T-cell (primary cell): ENCODE data around the gene EPAS1. TPM values are rescaled to one million over a fixed set of nuclear protein-coding genes. Genes with fewer than 3 reads are reported as not detected.

Experiments
- ATAC-seq, 4 experiments: fragments of 200-7000 bp in 3 of 4; fragments of 150-1000 bp in 1 of 4; cut with Tn5 transposase; replicated peaks in 1 of 4; 1 replicate in 3 of 4; 2 replicates in 1 of 4; pipeline ENCODE4 v1.10.0; 2021; ENCODE audit warnings: moderate library complexity in 3 of 4, mild to moderate bottlenecking in 2 of 4, moderate number of reproducible peaks in 1 of 4
- CTCF ChIA-PET, 2 donors: fragments of 300-600 bp; sonication (Branson Sonifier 250); formaldehyde crosslinking; loops; one replicate each; lab custom pipeline; 2022; ENCODE audit warnings: antibody characterized with exemption in 2 of 2; lab: Charles Lee
- POLR2A ChIA-PET, 2 donors: fragments of 300-600 bp; sonication (Branson Sonifier 250); formaldehyde crosslinking; loops; one replicate each; lab custom pipeline; 2022; ENCODE audit warnings: antibody characterized with exemption in 2 of 2; lab: Charles Lee
- DNase-seq, 35 experiments: peaks; one replicate each; pipeline versions ENCODE4 v3.0.0 to v3.0.0-alpha.2; 2013 to 2023
- H3K27ac ChIP-seq: one replicate; pipeline ENCODE4 v1.5.1; 2013; ENCODE audit warnings: low read length
- H3K27me3 ChIP-seq, 2 experiments: replicated peaks in 1 of 2; 1 replicate in 1 of 2; 2 replicates in 1 of 2; pipeline versions ENCODE4 v1.6.1 to v1.7.0; 2013; ENCODE audit warnings: low read length in 1 of 2, mixed read lengths in 1 of 2; ENCODE audit not compliant: control insufficient read depth in 2 of 2, insufficient read depth in 2 of 2; ENCODE audit errors: extremely low read depth in 1 of 2
- H3K36me3 ChIP-seq, 2 donors: 1 replicate in 1 of 2; 2 replicates in 1 of 2; pipeline versions ENCODE4 v1.6.1 to v1.7.0; 2013; ENCODE audit warnings: low read length in 1 of 2; ENCODE audit not compliant: control insufficient read depth in 2 of 2, insufficient read depth in 1 of 2; ENCODE audit errors: extremely low read depth in 1 of 2
- H3K4me1 ChIP-seq, 2 experiments: 1 replicate in 1 of 2; 2 replicates in 1 of 2; pipeline versions ENCODE4 v1.6.1 to v1.7.0; 2013; ENCODE audit warnings: low read length in 2 of 2, mixed read lengths in 1 of 2; ENCODE audit not compliant: insufficient read depth in 2 of 2, control insufficient read depth in 1 of 2; ENCODE audit errors: extremely low read depth in 1 of 2
- H3K4me3 ChIP-seq, 2 donors: 1 replicate in 1 of 2; 2 replicates in 1 of 2; pipeline versions ENCODE4 v1.5.1 to v1.7.0; 2013; ENCODE audit warnings: mild to moderate bottlenecking in 2 of 2, low read length in 1 of 2, moderate library complexity in 1 of 2; ENCODE audit not compliant: control insufficient read depth in 1 of 2; ENCODE audit errors: extremely low read depth in 1 of 2
- H3K9me3 ChIP-seq: 2 replicates; pipeline ENCODE4 v1.7.0; 2013
- H3K27ac Mint-ChIP-seq, 2 donors: one replicate each; pipeline ENCODE4 v1.8.0; 2020 to 2021; ENCODE audit warnings: mild to moderate bottlenecking in 2 of 2, mixed read lengths in 2 of 2
- H3K27me3 Mint-ChIP-seq, 2 donors: one replicate each; pipeline ENCODE4 v1.8.0; 2021 to 2022; ENCODE audit warnings: mixed read lengths in 2 of 2
- H3K36me3 Mint-ChIP-seq: one replicate; pipeline ENCODE4 v1.8.0; 2021; ENCODE audit warnings: mixed read lengths
- H3K4me1 Mint-ChIP-seq, 3 donors: one replicate each; pipeline ENCODE4 v1.8.0; 2020 to 2022; ENCODE audit warnings: mixed read lengths in 3 of 3, mild to moderate bottlenecking in 1 of 3
- H3K4me3 Mint-ChIP-seq, 3 donors: one replicate each; pipeline ENCODE4 v1.8.0; 2020 to 2022; ENCODE audit warnings: mild to moderate bottlenecking in 3 of 3, mixed read lengths in 3 of 3, moderate library complexity in 3 of 3
- H3K9me3 Mint-ChIP-seq, 3 donors: one replicate each; pipeline ENCODE4 v1.8.0; 2020 to 2022; ENCODE audit warnings: mixed read lengths in 3 of 3
- WGBS: methylation state at CpG from one replicate; pipeline ENCODE4 v1.1.5; 2013; ENCODE audit warnings: missing lambda C conversion rate; ENCODE audit not compliant: insufficient coverage; 5-methylcytosine and 5-hydroxymethylcytosine counted together
- total RNA-seq, 35 experiments: library from RNA in 6 of 35; stranded (reverse) in 6 of 35; fragments of 120-200 nt in 1 of 35; gene quantifications; one replicate each; pipeline versions ENCODE4 v1.2.1 to v1.2.4 and lab custom pipeline; 2013 to 2026

EPAS1 gene
- total RNA-seq, 5 donors from 2014 or later (not counting 1 experiment from before 2014, with no cell fraction given), result 1.0 to 4.0 (median 3.0) TPM

DNA sequence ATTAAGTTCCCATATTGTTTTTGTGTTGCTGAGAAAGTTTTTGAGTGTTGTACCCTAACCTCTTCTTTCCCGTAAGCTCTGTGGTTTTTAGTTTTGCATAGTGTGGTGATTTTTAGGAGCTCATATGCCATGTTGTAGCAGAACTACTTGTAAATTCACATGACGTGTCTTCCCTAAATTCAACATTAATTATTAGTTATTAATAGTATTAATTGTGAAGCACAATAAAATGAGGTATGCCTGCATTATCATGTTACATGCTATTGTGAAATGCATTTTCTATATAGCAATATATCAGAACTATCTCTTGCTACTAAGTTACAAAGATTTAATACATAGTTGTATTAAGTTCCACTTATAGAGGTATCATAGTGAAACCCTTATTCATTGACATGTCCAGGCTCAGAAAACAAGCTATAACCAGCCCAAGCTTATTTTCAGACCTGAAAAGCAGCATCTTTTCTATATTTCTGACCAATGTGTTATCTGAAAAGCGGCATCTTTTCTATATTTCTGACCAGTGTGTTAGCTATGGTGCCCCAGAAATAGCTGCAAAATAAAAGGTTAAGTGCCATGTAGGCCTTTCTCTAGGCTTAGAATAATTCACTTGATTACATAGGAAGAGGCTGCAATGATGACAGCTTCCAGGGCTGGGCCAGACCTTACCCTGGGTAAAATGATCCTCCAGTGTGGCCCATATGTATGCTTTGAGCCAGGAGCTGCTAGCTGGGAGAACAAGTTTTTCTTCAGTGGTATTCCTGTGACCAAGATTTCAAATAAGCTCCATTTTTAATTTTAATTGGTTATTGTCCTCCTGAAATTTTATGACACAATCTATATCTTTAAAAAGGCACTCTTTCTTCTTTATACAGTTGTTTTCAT, 21.6 kb downstream of the EPAS1 start:
- Histone ChIP-seq H3K9me3 (no peaks in the 10 kb centered on the region), H3K4me1 (no peaks in the 10 kb centered on the region), H3K36me3 (no peaks in the 10 kb centered on the region), H3K27me3 (peaks cover 0 to 15% of the 10 kb centered on the region in 2 experiments), H3K4me3 (no peak overlapping the region), H3K27ac (no peak overlapping the region)
- peaks cover 0 to 15% of the 10 kb centered on the region in 2 donors for H3K27me3 Mint-ChIP-seq
- no peak overlapping the region for H3K4me3 Mint-ChIP-seq
- POLR2A ChIA-PET, result no interaction called here
- DNase-seq, result no peak
- peaks cover 3 to 10% (median 8%) of the 10 kb centered on the region in 3 donors for H3K4me1 Mint-ChIP-seq
- CTCF ChIA-PET, result interaction anchor here (0.6 to 1.1 kb wide), 4 partner anchors 56 to 256 kb away, joined by 3 to 9 read pairs (median 3); no protein-coding TSS in a partner anchor
- no peak overlapping the region for H3K27ac Mint-ChIP-seq
- no peak for ATAC-seq
- H3K36me3 Mint-ChIP-seq, result no peaks in the 10 kb centered on the region
- H3K9me3 Mint-ChIP-seq, result no peaks in the 10 kb centered on the region
- 100% methylated on average over 1 of the region's 3 CpGs for WGBS

DNA sequence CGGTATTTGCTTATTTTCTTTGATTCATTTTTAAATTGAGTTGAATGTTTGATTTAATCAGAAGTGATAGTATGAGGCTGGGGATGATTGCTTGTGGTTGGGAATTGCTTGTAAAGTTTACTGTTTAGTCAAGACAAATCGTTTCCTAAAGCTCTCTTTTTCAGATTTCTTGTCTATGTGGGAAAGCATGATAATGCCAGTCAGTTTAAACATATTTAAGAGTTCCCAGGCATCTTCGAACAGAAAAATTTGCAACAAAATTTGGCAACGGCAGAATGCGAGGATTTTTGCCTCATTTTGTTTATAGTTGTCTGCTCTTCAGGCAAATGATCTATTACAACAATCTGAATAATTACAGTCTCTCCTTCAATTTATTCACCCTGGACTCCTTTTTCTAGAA, 22.5 kb downstream of the EPAS1 start:
- H3K36me3 Mint-ChIP-seq, result no peaks in the 10 kb centered on the region
- POLR2A ChIA-PET, result no interaction called here

DNA sequence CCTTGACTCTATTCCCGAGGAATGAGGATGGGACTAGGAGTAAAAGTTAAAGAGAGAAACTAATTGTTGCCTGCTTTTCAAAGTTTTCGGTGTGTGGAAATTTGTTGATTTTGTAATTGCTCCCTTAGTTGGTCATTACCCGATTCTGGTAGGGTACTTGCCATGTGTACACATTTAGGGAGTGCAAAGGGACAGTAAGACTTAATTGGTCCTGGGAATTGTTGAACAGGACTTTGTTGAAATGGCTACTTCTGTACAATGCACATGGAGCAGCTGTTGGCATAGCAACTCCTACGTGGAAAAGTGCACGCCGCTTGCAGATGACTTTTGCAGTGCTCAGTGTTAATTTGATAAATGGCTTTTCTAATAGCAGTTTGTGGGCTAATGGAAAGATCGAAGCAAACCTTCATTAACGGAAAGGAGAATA, 22.9 kb downstream of the EPAS1 start:
- Mint-ChIP-seq H3K4me3 (no peak overlapping the region), H3K9me3 (no peaks in the 10 kb centered on the region), H3K27me3 (peaks cover 3 to 9% of the 10 kb centered on the region in 2 donors), H3K36me3 (no peaks in the 10 kb centered on the region), H3K27ac (no peak overlapping the region), H3K4me1 (peaks cover 1 to 5% (median 1%) of the 10 kb centered on the region in 3 donors)
- ATAC-seq, result no peak
- H3K27ac ChIP-seq, result no peak overlapping the region
- H3K4me3 ChIP-seq, result no peak overlapping the region
- H3K4me1 ChIP-seq, result no peaks in the 10 kb centered on the region
- no peaks in the 10 kb centered on the region for H3K36me3 ChIP-seq
- 97% methylated on average over 7 of the region's 8 CpGs for WGBS
- peaks cover 0 to 7% of the 10 kb centered on the region in 2 experiments for H3K27me3 ChIP-seq
- CTCF ChIA-PET, result no interaction called here
- POLR2A ChIA-PET, result no interaction called here
- DNase-seq, result no peak
- H3K9me3 ChIP-seq, result no peaks in the 10 kb centered on the region

More for the DNA sequence above, 22.5 kb downstream of the EPAS1 start:
- Mint-ChIP-seq H3K4me1 (peaks cover 3 to 6% (median 5%) of the 10 kb centered on the region in 3 donors), H3K9me3 (no peaks in the 10 kb centered on the region), H3K4me3 (no peak overlapping the region), H3K27me3 (peaks cover 3 to 9% of the 10 kb centered on the region in 2 donors), H3K27ac (no peak overlapping the region)
- DNase-seq (no peak), ATAC-seq (no peak)
- H3K27ac ChIP-seq, result no peak overlapping the region
- CTCF ChIA-PET, result interaction anchor here in 1 of 2 donors (0.6 kb wide), 1 partner anchor 203 kb away, joined by 3 read pairs; no protein-coding TSS in a partner anchor
- no peaks in the 10 kb centered on the region for H3K9me3 ChIP-seq
- no peaks in the 10 kb centered on the region for H3K36me3 ChIP-seq
- no peak overlapping the region for H3K4me3 ChIP-seq
- WGBS, result 77% methylated on average over 2 of the region's 5 CpGs
- H3K27me3 ChIP-seq, result peaks cover 0 to 11% of the 10 kb centered on the region in 2 experiments
- H3K4me1 ChIP-seq, result no peaks in the 10 kb centered on the region

DNA sequence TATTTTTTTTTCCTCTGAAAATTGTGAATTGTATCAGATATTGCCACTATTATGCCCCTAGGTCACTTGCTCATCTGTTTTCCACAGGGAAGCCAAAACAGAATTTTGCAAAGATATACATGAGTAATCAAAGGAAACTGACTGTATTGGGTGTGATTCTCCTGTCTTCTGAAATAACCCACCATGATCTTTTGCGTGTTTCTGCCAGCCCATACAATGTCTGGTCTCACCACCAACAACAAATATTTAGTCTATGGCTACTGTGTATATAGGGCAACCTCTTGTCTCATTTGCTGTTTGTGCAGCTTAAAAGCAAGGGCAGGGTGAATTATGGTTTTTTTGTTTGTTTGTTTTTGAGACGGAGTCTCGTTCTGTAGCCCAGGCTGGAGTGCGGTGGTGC, 26.5 kb downstream of the EPAS1 start:
- H3K9me3 Mint-ChIP-seq, result no peaks in the 10 kb centered on the region
- H3K36me3 Mint-ChIP-seq, result no peaks in the 10 kb centered on the region
- ChIA-PET CTCF (no interaction called here), POLR2A (no interaction called here)
- peaks cover 3 to 9% (median 6%) of the 10 kb centered on the region in 3 donors for H3K4me1 Mint-ChIP-seq
- Histone ChIP-seq H3K36me3 (no peaks in the 10 kb centered on the region), H3K27ac (no peak overlapping the region), H3K9me3 (no peaks in the 10 kb centered on the region), H3K4me1 (no peaks in the 10 kb centered on the region), H3K4me3 (no peak overlapping the region), H3K27me3 (peaks cover 0 to 2% of the 10 kb centered on the region in 2 experiments)
- ATAC-seq (no peak), DNase-seq (no peak)
- peaks cover 3 to 14% of the 10 kb centered on the region in 2 donors for H3K27me3 Mint-ChIP-seq
- no peak overlapping the region for H3K4me3 Mint-ChIP-seq
- no peak overlapping the region for H3K27ac Mint-ChIP-seq
- WGBS, result no CpG with 5 or more reads among the region's 4 CpGs

DNA sequence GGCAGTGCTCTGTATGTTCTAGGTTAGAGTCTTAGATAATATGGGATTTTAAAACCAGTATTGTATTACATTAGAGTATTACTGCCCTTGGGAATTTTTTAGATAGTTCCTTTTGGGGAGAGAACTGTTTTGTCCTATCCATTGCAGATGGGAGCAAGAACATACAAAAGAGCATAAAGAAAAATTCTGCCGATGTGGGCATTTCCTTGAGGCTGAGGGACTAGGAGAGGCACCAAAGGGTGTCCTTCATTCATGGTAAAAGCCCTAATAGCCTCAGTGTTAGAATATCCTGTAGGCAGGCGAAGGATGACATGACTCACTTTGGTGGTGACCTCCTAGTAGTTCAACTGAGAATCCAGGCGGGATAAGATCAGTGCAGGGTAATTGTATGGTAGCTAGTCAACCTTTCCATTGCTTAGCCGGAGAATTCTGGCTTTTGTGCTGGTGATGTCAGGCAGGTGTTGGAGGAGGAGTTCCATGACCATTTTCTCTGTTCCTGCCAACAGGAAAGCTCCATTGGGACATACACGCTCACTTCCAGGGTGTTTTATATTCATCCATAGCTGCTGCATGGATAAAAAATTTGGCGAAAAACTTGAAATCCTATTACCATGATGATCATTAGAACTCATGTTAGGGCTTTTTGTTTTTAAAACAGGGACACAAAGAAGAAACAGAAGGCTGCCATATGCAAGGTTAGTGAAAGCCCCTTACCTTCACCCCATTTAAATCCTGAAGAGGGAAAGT, 28.1 kb downstream of the EPAS1 start:
- ChIA-PET POLR2A (no interaction called here), CTCF (no interaction called here)
- peaks cover 3 to 14% (median 6%) of the 10 kb centered on the region in 3 donors for H3K4me1 Mint-ChIP-seq
- peaks cover 3 to 11% of the 10 kb centered on the region in 2 donors for H3K27me3 Mint-ChIP-seq
- H3K27ac Mint-ChIP-seq, result no peak overlapping the region
- H3K4me3 ChIP-seq, result no peak overlapping the region
- H3K4me3 Mint-ChIP-seq, result no peak overlapping the region
- H3K9me3 Mint-ChIP-seq, result no peaks in the 10 kb centered on the region
- no peaks in the 10 kb centered on the region for H3K36me3 ChIP-seq
- WGBS, result 89% methylated on average over 3 of the region's 6 CpGs
- H3K4me1 ChIP-seq, result no peaks in the 10 kb centered on the region
- no peaks in the 10 kb centered on the region for H3K9me3 ChIP-seq
- DNase-seq (no peak), ATAC-seq (no peak)
- no peak overlapping the region for H3K27ac ChIP-seq
- H3K27me3 ChIP-seq, result peaks cover 0 to 2% of the 10 kb centered on the region in 2 experiments
- no peaks in the 10 kb centered on the region for H3K36me3 Mint-ChIP-seq

DNA sequence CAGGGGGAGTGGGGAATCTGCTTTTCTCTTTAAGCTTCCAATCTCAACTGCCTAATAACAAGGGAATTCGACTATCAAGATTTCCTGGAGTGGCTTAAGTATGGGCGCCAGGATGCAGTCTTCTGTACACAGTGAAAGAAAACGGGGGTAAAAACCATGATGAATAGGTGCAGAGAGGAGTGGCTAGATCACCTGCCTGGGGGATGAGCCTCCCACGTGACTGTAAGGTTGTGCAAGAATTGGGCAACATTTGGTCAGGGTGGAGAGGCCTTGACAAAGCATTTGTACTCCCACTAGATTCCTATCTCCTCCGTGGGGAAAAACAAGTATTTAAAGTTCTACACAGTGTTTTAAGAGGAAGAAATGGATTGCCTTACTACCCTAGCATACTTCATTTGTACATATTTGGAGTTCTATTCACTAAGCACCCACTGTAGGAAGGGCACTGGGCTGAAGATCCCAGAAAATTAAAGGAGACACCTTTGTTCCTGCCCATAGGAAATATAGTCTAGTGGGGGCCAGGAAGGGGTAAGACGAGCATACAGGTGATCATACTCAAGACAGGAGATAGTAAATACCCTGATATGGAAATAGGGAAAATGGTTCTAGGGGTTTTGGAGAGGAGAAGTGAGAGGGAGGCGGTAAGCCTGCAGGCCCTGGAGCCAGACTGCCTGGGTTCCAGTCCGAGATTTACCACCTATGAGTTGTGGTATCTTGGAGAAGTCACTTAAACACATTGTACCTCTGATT, 29.2 kb downstream of the EPAS1 start:
- Histone ChIP-seq H3K36me3 (no peaks in the 10 kb centered on the region), H3K27ac (no peak overlapping the region), H3K9me3 (no peaks in the 10 kb centered on the region), H3K4me1 (no peaks in the 10 kb centered on the region), H3K4me3 (no peak overlapping the region), H3K27me3 (peaks cover 0 to 2% of the 10 kb centered on the region in 2 experiments)
- CTCF ChIA-PET, result interaction anchor here in 1 of 2 donors (1.6 kb wide), 1 partner anchor 37 kb away, joined by 5 read pairs; no protein-coding TSS in a partner anchor
- DNase-seq (no peak), ATAC-seq (no peak)
- Mint-ChIP-seq H3K4me1 (peaks cover 3 to 14% (median 6%) of the 10 kb centered on the region in 3 donors), H3K9me3 (no peaks in the 10 kb centered on the region), H3K27ac (no peak overlapping the region), H3K36me3 (no peaks in the 10 kb centered on the region), H3K4me3 (no peak overlapping the region), H3K27me3 (peaks cover 3 to 11% of the 10 kb centered on the region in 2 donors)
- 81% methylated on average over 4 of the region's 8 CpGs for WGBS
- POLR2A ChIA-PET, result no interaction called here
